ENCODE data around the gene RPE.

Gene RPE

DNA sequence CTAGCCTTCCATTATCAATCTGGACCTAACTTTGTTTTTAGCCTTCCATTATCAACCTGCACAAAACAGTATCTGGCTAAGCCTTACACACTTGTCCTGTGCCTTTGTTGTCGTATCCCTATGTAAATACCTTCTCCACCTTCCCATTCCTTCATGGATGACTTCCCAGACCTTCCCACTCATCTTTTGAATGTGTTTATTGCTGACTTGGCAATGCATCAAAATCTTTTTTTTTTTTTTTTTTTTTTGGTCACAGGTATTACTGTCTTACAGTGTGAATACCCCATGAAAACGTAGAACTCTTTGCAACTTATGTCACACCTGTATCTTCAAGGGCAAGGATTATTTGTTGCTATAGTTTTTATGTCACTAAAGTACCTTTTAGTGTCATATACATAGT lies 25.7 kb downstream of the RPE start:
- TF ChIP-seq, protein P1, sequence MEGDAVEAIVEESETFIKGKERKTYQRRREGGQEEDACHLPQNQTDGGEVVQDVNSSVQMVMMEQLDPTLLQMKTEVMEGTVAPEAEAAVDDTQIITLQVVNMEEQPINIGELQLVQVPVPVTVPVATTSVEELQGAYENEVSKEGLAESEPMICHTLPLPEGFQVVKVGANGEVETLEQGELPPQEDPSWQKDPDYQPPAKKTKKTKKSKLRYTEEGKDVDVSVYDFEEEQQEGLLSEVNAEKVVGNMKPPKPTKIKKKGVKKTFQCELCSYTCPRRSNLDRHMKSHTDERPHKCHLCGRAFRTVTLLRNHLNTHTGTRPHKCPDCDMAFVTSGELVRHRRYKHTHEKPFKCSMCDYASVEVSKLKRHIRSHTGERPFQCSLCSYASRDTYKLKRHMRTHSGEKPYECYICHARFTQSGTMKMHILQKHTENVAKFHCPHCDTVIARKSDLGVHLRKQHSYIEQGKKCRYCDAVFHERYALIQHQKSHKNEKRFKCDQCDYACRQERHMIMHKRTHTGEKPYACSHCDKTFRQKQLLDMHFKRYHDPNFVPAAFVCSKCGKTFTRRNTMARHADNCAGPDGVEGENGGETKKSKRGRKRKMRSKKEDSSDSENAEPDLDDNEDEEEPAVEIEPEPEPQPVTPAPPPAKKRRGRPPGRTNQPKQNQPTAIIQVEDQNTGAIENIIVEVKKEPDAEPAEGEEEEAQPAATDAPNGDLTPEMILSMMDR (conservative IDR thresholded peaks at IDR 0.05), result no peak

DNA sequence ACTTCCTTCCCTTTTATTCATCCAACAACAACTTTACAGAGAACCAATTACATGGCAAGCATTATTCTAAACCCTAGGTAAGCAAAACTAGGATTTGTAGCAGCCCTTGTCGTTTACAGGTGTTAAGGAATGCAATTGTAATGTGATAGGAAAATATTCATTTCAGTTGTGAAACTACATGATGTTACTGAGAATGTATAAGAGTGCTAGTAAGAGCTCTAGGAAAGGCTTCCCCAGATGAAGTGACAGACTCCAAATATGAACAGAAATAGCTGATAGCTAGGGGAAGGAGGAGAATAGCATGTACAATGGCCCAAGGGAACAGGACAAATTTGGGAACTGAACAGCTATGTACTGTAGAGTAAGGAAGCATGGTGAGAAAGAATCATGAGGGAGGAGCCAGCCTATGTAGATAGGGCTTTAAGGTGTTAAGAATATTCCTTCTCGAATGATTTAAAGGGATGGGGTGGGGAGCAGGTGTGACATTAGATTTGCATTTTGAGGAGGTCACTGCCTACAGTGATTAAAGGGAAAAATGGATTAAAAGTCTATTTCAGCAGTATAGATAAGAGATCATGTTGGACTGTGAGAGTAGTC lies 31.7 kb downstream of the RPE start:
- TF ChIP-seq, protein P1 (conservative IDR thresholded peaks at IDR 0.05), result no peak
- no peak overlapping the region for H3K27ac ChIP-seq

More for the DNA sequence above, 25.7 kb downstream of the RPE start:
- H3K27ac ChIP-seq, result no peak overlapping the region

DNA sequence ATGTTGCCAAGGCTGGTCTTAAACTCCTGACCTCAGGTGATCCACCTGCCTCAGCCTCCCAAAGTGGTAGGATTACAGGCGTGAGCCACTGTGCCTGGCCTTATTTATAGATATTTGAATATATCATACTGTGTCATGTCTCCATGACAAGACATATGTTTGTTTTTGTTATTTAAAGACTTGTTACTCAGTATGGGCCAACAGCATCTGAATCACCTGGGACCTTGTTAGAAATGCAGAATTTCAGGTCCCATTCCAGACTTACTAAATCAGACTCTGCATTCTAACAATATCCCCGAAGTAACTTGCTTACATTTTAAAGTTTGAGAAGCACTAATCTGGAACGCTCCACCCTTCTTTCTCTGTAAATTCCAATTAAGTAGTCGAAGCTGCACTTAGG lies 33.2 kb downstream of the RPE start:
- TF ChIP-seq, protein P1 (conservative IDR thresholded peaks at IDR 0.05), result no peak
- no peak overlapping the region for H3K27ac ChIP-seq

DNA sequence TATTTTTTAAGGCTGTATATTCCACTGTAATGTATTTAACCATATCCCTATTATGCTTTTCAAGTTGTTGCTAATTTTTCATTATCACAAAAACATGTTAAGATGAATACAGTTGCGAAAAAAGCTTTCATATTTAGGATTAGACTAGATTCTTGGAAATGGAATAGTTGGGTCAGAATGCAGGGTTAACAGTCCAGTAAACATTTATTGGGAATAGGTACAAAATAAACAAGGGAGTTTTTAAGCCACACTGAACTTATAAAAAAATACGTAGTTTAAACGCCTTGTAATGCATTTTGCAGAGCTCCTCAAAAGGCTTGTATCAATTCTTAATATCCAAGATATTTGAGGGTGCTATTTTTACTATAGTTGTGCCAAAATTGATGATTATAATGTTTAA lies 35.6 kb downstream of the RPE start:
- TF ChIP-seq, protein P1 (conservative IDR thresholded peaks at IDR 0.05), result no peak
- H3K27ac ChIP-seq, result no peak overlapping the region

DNA sequence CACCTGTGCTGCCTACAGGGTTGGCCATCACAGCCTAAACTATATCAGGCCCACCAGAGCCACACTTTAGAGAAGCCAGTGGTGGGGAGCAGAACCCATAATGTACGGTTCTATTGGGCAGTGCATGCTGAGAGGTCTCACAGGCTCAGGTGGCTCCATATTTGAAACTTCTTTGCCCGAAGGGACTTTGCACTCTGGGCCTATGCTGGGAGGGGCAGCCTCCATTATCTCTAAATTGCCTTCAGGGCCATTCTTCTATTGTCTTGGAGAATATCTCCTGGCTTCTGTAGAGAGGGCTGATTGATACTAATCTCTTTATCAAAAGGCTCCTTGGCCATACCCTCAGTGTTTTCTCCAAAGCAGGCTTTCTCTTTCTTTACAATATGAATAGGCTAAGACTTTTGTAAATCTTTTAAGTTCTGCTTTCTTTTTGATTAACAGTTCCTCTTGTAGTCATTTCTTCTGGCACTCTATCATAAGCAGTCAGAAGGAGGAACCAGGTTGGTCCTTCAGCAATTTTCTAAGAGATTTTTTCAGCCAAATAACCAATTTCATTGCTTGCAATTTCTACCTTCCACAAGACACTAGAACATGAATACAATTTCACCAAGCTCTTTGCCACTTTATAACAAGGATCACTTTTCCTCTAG lies 44.5 kb downstream of the RPE start:
- TF ChIP-seq, protein P1 (conservative IDR thresholded peaks at IDR 0.05), result no peak
- no peak overlapping the region for H3K27ac ChIP-seq

DNA sequence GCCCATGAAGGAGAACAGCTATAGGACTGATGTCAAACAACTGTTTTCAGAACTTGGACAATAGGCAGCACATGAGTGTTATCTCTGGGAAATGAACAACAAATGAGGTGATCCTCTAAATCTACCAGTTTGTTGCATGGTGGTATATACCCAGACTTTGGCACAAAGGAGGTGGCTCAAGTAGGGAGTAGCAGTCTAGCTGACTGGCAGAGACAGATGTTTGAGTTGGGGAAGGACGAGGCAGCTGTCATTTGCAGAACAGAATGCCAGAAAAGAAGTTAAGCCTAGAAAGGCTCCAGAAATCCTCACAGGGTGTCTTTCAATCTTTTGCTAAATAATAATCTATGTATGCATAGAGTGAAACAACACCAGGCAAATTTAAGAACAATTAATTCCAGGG lies 47.4 kb downstream of the RPE start:
- TF ChIP-seq, protein P1 (conservative IDR thresholded peaks at IDR 0.05), result no peak
- H3K27ac ChIP-seq, result no peak overlapping the region

DNA sequence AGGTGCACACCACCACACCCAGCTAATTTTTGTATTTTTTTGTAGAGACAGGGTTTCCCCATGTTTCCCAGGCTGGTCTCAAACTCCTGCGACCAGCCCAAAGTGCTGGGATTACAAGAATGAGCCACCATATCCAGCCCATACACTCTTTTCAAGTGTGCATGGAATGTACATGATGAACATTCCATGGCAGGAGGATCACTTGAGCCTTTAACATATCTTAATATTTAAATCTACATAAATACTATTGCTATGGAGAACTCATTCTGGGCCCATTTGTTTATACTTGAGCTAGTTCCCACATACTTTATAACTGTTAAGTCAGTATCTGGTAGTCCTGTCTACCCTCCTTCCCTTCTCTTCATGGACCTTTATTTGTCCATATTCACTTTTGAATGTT lies 48.4 kb downstream of the RPE start:
- H3K27ac ChIP-seq, result no peak overlapping the region
- TF ChIP-seq, protein P1 (conservative IDR thresholded peaks at IDR 0.05), result no peak

Data from VCaP (cell line).